Occipital lobe (tissue), 2 donors: ENCODE measurements around the gene TMA7. TPM values are rescaled to one million over a fixed set of nuclear protein-coding genes. Genes with fewer than 3 reads are reported as not detected.
"Not testable (repeated sequence)": the region's sequence is repeated elsewhere in the genome, so short reads cannot be mapped to it uniquely, and the experiment has no call there.

Source experiments
- DNase-seq: peaks from one replicate; lab custom pipeline; 2025; lab: John Stamatoyannopoulos, UW
- total RNA-seq: library from RNA; depleted of rRNA; stranded (reverse); fragments of >200 nt; gene quantifications from one replicate; pipeline ENCODE4 v1.2.3, GENCODE V29; 2014

Gene TMA7
- 61.3 TPM for total RNA-seq

DNA sequence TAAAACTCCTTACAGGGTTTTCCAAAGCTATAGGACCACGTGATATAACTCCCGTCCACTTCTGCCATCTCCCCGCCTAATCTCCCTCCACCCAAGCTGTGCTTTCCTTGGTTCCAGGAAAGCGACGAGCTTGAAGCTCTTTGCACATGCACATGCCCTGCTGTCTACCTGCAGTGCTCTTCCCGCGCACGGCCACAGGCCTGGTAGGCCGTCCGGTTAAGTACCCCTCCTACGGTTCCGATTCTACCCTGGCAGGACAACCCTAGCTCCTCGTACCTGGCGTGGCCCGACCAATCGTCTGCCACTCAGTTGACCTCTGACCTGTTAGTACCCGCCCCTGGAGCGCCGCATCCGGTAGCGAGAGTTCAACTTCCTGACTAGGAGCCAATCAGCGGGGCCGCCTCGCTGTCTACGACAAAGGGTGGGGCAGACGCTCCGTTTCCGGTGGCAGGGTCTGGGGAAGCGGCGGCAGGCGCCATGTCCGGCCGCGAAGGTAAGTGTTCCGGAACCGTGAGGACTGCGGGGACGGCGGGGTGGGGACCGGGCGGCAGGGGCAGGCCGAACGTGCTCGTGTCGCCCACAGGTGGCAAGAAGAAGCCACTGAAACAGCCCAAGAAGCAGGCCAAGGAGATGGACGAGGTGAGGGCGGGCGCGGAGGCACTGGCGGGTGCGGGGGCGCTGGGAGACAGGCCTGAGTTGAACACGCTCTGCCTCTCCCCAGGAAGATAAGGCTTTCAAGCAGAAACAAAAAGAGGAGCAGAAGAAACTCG lies at the start of gene TMA7, which contains the start of gene CCDC51:
TMA7 (plus strand) TSS at position 438 of the 770 bp plus-strand sequence; CDS start at position 478, 40 bp downstream.
CCDC51 (minus strand) TSS at position 300 of the 770 bp plus-strand sequence. CDS start 4,991 bp downstream, outside the sequence.
- peak; percentile 97 for DNase-seq

DNA sequence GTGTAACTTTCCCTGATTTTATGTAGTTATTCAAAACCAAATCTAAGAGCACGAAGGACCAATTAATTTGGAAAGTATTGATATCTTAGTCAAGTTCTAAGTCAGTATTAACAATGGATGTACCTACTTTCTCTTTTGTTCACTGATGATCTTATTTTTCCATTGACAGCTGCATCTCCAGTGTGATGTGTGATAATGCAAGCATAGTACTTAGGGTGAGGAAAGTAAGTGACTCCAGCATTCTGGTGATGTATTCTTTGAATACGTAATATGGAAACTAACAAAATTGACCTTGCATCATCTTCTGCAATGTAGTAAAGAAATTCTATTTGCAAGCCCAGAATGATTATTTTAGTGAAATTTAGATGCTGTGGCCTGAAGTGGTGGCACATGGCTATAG lies 45.7 kb upstream of the TMA7 start:
- no peak for DNase-seq

DNA sequence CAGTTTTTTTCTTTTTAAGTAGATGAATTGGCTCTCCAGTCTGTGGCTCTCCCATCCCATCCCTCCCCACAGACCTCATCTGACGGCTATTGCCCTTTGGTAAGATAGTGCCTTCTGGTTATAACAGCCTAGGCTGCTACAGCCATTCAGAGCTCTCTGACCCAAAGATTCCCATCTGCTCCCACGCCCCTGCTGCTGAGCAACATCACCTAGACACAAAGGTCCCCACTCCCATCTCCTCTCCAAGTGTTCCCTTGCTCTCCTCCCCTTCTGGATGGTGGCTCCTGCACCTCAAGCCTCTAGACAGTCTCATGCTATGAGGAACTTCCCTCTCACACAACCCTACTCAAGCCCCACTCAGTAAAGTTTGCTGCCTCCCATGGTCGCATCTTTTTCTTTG lies 44.3 kb upstream of the TMA7 start:
- DNase-seq = no peak

DNA sequence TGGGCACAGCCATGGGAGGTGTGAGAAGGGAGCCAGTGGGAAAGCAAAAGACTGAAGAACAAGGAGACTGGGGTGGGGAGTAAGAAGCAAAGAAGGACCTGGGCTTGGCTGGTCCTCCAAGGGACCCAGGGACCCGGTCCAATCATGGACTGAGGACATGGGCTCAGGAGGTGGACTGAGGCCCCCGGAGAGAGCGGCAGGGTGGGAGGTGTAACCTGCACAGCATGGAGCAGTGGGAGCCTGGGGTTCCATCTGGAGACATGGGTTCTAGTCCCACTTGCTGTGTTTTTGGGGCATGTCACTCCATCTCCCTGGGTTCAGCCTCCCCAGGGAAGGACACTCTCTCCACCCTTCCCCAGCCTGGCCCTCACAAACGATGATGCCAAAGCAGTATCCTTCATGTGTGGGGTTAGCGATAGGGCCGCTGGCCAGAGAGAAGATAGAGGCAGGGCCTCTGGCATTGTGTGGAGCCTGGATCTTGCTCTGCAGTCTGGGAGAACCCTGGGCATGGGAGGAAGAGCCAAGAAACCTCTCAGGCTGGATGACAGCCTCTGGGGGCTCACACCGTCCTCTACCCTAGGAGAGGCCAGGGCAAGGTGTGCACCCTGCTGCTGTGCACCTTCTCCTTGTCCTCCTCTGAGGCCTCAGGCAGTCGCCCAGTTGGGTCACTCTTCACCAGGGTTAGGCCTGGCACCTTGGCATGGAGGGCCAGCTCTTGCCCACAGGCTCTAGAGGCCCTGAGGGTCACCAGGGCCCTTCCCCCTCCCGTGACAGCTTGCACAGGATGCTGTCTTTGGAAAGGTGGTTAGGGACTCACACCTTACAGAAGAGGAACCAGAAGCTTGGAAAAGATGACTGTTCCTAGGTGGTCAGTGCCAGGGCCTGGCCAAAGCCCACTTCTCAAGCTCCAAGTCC lies 42.0 kb upstream of the TMA7 start:
- DNase-seq = no peak

DNA sequence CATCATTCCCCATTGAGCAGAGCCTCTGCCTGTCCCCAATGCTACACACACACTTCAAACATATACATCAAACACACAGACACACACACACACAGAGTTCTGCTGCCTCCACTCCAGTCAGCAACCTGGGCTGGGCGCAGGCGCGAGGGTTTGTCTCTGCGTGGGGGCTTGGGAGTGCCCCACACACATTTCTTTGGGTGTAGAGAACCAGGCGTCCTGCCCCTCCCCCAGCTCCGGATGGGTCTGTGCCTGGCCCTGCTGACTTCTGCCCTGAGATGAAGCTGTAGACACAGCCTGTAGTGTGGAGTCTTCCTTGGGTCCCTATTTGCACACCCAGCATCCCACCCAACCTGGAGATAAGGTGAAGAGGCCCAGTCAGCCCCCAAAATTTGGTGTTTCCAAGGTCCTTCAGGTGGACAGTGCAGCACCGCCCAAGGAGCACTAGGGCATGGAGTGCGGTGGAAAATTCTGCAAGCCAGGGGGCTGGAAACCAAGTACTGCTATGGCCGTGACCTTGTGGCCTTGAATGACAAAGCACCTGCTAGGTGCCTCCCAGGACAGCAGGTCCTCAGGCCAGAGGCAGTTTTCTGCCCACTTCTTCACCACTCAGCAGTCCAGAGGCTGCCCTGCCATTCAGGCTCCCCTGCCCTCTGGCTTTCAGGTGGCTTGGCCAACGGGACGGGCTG lies 41.2 kb upstream of the TMA7 start:
- no peak for DNase-seq

DNA sequence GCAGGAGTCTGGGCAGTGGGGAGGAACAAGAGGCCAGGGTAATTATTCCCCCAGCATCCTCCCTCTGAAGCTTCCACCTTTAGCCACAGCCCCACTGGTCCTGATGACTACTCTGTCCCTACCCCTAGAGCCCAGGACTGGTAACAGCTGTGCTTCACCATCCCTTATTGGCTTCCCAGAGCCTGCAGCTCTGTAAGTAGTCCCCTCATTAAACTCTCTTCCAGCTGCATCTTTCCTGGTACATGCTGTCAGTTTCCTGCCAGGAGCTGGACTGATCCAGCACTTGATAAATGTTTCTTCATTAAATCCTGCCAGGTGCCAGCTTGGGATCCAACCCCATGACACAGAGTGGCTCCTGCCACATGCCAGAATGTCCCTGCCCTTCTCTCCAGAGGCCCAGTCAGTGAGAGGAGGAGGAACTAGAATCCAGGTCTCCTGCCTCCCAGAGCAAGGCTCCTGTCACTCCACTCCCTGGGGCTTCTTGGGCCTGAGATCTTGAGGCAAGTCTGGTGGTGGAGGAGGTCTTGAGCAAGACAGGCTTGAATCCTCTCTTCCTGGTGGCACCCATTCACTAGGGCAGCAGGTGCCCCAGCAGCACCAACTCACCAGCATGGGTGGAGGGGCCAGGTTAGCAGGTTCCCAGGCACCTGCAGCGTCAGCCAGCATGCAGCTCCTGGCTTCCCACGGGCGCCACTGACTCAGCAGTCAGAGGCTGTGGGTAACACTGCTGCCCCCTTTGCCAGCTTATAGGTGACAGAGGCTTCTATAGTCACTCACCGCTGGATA lies 40.5 kb upstream of the TMA7 start:
- no peak for DNase-seq

DNA sequence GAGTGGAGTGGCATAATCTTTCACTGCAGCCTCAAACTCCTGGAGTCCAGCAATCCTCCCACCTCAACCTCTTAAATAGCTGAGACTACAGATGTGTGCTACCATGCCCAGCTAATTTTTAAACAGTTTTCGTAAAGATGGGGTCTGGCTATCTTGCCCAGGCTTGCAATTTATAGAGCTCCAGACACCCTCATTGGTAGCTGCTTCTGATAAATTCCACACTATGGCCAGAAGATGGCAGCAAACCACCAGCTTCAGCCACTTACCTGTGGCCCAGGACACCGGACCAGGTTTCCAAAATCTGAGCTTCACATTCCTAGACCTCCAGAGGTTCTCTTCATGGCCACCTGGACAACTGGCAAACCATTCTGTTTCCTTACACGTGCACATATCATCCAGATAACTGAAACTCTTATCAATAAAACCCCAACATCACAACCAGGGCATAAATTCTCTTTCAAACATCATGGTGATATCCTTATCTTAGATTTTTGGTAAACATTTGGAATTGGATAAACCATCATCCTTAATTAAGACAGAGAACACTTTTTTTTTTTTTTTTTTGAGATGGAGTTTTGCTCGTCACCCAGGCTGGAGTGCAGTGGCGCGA lies 39.1 kb upstream of the TMA7 start:
- no peak for DNase-seq

DNA sequence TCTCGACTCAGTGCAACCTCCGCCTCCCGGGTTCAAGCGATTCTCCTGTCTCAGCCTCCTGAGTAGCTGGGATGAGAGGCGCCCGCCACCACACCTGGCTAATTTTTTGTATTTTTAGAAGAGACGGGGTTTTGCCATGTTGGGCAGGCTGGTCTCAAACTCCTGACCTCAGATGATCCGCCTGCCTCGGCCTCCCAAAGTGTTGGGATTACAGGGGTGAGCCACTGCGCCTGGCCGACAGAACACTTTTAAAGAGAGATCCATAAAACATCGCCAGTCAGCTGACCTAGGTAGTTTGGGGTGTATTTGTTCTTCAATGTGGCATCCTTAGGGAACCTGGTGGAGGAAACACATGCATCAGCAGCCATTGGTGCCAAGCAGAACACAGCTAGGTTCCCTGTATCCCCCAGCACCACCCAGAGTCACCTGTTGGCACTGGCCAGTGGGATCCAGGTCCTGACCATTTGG lies 38.6 kb upstream of the TMA7 start:
- DNase-seq = not testable (repeated sequence)

DNA sequence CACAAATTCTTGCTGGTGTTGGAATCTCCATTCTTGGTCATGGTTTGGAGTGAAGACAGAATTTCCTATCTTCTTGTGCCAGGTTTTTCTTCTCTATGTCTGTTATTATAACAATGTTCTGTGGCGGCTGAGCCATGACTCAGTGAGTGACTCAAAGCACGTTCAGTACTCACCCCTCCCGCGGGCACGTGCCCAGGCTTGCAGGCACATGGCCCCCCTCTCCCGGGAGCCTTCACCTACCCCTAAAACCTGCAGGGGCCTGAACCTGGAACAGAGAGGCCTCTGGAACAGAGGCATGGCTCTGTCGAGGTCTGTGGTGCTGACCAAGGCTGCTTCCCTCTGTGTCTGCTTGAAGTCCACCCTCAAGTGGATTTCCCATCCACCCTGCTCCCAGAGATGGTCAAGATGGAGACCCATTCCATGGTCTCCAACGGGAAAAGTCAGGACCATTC lies 37.8 kb upstream of the TMA7 start:
- peak; percentile 52 for DNase-seq

DNA sequence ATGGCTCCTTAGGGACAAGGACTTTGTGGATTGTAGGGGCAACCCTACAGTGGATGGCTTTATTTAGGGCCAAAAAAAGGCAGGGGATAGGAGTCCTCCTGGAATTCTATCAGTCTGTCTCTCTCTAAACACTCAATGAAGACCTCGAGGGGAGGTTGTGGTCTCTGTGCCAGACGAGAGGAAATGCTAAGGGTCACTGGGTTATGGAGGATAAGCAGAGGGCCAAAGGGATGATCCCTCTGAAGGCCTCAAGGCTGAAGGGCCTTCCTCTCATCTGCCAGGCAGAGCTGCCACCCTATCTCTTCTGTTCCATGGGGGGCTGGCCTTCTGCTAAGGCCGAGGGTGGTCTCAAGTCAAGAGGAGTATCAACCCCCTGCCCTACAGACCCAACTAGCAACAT lies 37.1 kb upstream of the TMA7 start:
- no peak for DNase-seq

DNA sequence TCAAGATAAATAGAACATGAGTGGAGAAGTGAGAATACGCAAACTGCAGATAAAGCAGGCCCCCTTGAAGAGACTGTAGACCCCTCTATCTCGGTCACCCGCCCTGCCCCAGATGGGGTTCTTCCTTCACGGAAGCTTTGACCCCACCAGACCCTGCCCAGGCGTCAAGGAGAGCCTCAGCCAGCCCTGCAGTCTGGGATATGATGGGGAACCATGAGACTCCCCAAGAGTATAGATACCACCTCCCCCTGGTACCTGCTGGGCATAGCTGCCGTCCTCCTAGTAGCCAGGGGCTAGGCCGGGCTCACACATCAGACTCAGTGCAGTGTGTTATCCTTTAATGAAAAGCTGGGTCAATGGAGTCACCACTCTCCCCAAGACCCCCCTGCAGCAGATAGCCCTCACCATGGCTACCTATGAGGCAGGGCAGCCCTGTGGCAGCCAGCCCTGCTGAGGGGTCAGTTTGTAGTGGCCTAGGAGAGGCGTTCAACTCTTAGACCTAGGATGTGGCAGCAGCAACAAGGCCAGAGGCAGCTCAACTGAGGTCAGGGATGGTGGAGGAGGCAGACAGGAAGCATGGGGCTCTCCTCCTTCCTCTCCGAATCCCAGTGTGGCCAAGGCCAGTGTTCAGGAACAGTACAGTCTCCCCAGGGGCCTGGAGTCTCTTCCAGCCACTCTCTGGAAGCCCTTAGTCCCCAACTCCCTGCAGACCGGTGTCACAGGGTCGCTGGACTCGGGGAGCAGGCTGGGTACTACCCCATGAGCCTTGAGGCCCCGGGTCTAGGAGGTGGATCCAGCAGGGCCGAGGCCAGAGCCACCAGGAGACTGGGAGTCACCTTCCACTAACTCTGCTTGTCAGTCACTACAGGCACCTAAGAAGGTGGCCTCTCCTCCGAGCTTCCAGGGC lies 36.3 kb upstream of the TMA7 start:
- DNase-seq = no peak

DNA sequence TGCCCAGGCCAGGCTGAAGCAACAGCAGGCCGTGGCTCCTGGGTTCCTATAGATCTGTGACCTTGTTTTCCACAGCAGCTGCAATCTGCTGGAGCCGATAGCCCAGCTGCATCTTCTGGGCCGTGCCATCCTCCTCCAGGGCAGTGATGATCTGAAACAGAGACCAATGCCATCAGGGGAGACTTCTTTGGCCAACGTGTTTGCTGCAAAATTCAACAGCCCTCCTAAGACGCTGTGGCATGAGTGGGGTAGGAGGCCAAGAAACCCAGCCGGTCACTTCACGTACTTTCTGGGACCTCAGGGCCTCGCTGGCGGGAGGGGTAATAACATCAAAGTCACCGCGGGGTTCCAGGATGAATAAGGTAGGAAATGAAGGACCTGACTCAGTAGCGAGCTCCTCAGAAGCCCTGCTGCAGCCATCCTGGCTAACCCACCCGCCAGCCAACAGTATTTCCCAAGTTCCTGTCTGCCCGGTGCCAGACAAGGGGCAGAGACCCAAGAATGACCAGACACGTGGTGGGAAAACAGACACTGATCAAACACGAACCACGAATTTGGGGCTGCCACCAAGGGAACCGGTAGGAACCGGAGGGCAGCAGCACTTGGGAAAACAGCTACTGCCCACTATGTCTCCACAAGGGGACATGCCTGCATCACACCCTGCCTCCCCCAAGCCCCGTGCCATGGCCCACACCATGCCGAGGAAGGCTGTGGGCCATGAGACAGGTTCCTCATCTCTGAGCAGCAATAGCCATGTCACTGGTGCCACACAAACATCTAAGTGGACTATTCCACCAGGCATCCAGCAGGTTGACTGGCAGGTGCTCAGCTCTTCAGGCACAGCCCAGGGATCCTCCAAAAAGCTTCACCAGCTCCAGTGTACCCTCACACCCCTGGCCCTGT lies 35.4 kb upstream of the TMA7 start:
- DNase-seq = no peak

DNA sequence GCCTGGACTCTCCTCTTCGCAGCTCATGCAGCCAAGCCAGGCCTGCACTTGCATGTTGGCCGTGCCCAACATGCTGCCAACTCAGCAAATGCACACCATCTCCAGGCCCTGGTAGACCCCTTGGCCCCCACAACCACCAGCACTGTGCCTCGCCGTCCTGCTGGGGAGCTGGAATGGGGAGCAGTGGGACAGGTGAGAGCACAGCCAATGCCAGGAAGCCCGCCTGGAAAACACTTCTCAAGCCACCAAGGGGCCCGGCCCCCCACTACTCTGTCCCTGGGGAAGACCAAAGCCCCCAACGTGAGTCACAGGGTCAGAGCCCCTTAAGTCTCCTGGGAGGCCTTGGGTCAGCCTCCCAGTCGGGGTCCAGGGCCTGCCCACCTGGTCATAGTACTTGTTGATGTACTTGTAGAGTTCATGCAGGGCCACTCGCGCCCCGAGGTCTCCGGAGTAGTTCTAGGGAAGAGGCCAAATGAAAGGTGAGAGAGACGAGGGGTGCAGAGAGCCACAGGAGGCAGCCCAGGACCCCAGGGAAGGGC lies 34.6 kb upstream of the TMA7 start:
- no peak for DNase-seq

DNA sequence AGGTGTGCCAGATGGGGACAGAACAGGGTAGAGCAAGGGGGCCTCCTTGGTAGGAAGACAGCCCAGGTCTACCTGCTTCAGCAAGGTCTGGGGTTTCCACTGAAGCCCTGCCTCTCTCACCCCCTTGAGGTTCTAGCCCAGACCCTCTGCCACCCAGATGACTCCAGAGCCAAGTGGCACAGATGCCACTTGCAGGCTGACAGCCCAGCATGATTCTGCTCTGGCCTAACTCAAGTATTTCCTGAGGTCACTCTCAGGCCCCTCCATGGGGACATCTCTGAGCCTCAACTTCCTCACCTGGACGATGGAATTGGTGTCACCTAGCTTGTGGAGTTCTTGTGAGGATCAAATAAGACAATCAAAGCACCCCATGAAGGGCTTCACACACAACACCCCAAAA lies 34.1 kb upstream of the TMA7 start:
- DNase-seq = no peak

DNA sequence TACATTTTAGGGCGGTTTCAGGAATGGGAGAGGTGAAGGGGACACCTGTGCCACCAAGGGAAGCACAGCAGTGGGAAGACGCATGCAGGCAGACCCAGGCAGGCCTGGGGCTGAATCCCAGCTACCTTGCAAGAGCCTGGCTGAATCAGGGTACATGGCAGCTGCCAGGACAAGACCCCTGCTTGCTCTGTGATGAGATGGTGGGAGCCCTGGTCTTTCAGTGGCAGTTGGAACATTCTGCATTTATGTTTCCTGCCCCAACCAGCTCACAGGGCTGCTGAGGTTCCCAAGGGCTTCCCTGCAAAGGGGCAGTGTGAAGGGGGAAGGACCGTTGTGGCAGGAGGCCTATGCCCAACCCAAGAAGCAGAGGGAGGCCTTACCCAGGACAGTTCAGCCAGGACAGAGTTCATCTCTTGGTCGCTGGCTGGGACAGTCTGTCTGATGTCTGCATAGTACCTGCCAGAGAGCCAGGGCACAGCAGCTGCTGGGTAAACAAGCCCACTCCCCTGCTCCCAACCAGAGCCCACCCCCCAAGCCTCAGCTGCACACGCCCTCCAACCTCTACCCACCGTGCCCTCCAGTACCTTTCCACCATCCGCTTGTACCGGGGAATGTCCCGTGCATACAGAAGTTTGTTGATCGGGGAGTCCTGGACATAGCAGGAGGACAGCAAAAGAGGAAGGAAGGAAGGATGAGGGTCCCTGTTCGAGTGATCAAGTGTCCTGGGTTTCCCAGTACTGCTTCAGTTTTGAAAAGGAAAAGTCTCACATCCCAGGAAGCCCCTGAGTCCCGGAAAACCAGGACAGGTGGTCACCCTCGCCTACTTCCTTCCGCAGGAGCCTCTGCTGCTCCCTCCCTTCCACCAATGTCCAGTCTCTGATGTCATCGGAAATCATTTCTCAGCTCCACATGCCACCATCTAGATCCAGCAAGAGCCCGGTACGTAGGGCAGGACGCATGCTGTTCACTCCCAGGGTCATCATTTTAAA lies 33.3 kb upstream of the TMA7 start:
- DNase-seq = no peak

DNA sequence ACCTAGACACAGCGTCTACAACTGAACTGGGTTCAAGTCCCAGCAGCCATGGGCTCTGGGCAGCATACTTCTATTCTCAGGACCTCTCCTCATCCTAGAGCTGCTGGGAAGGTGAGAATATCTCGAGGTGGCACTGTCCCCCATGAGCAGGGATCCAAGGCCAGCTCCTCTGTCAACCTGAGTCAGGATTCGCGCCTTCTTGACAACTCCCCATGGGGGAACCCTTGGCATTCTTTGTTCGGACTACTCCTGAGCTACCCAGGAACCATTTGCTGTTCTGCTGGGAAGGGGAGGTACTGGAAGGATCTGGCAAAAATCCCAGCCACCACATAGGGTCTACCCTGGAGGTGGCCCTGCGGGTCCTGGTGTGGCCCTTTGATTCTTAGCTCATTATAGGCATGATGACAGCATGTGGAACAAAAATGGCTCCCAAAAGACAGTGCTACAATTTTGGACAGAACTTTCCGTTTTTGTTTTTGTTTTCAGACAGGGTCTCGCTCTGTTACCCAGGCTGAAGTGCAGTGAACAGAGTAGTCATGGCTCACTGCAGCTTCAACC lies 32.4 kb upstream of the TMA7 start:
- DNase-seq = no peak
